ENCODE results near the gene CANT1.

Gene CANT1

GRCh38 chr17:79045001-79045729 lies 35.6 kb upstream of the CANT1 start:
- TF ChIP-seq FOXP2 (optimal IDR thresholded peaks at IDR 0.05; ENCODE audit: borderline replicate concordance, extremely low read depth, extremely low read length, insufficient read depth): no peak
- TF ChIP-seq TAF1 (IDR thresholded peaks at IDR 0.05; ENCODE audit: borderline replicate concordance, insufficient read depth, low read length): no peak
- no peak for TF ChIP-seq POLR2AphosphoS5 (IDR thresholded peaks at IDR 0.05; ENCODE audit: low read depth, low read length)
- TF ChIP-seq, protein P1, sequence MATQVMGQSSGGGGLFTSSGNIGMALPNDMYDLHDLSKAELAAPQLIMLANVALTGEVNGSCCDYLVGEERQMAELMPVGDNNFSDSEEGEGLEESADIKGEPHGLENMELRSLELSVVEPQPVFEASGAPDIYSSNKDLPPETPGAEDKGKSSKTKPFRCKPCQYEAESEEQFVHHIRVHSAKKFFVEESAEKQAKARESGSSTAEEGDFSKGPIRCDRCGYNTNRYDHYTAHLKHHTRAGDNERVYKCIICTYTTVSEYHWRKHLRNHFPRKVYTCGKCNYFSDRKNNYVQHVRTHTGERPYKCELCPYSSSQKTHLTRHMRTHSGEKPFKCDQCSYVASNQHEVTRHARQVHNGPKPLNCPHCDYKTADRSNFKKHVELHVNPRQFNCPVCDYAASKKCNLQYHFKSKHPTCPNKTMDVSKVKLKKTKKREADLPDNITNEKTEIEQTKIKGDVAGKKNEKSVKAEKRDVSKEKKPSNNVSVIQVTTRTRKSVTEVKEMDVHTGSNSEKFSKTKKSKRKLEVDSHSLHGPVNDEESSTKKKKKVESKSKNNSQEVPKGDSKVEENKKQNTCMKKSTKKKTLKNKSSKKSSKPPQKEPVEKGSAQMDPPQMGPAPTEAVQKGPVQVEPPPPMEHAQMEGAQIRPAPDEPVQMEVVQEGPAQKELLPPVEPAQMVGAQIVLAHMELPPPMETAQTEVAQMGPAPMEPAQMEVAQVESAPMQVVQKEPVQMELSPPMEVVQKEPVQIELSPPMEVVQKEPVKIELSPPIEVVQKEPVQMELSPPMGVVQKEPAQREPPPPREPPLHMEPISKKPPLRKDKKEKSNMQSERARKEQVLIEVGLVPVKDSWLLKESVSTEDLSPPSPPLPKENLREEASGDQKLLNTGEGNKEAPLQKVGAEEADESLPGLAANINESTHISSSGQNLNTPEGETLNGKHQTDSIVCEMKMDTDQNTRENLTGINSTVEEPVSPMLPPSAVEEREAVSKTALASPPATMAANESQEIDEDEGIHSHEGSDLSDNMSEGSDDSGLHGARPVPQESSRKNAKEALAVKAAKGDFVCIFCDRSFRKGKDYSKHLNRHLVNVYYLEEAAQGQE (IDR thresholded peaks at IDR 0.05; ENCODE audit: insufficient read depth in 1 of 2, low read depth in 2 of 2, low read length in 2 of 2): no peak
- TF ChIP-seq SIN3A (IDR thresholded peaks at IDR 0.05; ENCODE audit: borderline replicate concordance, insufficient read depth, low read length): no peak

GRCh38 chr17:79044462-79044861 lies 34.9 kb upstream of the CANT1 start:
- TF ChIP-seq TAF1 (IDR thresholded peaks at IDR 0.05; ENCODE audit: borderline replicate concordance, insufficient read depth, low read length) (no peak), SIN3A (IDR thresholded peaks at IDR 0.05; ENCODE audit: borderline replicate concordance, insufficient read depth, low read length) (no peak), POLR2AphosphoS5 (IDR thresholded peaks at IDR 0.05; ENCODE audit: low read depth, low read length) (no peak), FOXP2 (optimal IDR thresholded peaks at IDR 0.05; ENCODE audit: borderline replicate concordance, extremely low read depth, extremely low read length, insufficient read depth) (no peak)
- TF ChIP-seq, protein P1 (IDR thresholded peaks at IDR 0.05; ENCODE audit: insufficient read depth in 1 of 2, low read depth in 2 of 2, low read length in 2 of 2): no peak

- TF ChIP-seq, protein P1 (IDR thresholded peaks at IDR 0.05; ENCODE audit: insufficient read depth in 1 of 2, low read depth in 2 of 2, low read length in 2 of 2): no peak
- TF ChIP-seq SIN3A (IDR thresholded peaks at IDR 0.05; ENCODE audit: borderline replicate concordance, insufficient read depth, low read length) (no peak), POLR2AphosphoS5 (IDR thresholded peaks at IDR 0.05; ENCODE audit: low read depth, low read length) (no peak), FOXP2 (optimal IDR thresholded peaks at IDR 0.05; ENCODE audit: borderline replicate concordance, extremely low read depth, extremely low read length, insufficient read depth) (no peak), TAF1 (IDR thresholded peaks at IDR 0.05; ENCODE audit: borderline replicate concordance, insufficient read depth, low read length) (no peak)
Measured at GRCh38 chr17:79043931-79044320, 34.4 kb upstream of the CANT1 start.

DNA sequence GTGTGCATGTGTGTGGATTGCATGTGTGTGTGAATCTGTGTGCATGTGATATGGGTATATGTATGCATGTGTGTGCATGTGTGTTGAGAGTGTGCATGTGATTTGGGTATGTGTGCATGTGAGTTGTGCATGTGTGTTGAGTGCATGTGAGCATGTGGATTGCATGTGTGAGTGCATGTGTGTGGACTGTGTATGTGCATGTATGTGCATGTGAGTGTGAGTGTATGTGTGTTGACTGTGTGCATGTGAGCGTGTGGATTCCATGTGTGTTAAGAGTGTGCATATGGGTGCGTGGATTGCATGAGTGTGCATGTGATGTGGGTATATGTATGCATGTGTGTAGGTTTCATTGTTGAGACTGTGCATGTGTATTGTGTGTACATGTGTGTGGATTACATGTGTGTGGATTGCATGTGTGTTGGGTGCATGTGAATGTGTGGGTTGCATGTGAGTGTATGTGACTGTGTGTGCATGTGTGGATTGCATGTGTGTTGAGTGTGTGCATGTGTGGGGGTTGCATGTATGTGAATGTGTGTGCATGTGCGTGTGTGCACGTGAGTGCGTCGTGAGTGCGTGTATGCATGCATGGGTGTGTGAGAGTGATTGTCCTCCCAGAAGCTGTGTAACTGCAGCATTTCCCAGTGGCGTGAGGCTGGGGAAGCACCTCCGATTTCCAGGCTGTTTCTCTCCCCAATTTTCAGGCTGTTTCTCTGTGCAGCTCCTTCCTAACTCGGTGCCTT lies 33.8 kb upstream of the CANT1 start:
- TF ChIP-seq, protein P1 (IDR thresholded peaks at IDR 0.05; ENCODE audit: insufficient read depth in 1 of 2, low read depth in 2 of 2, low read length in 2 of 2): no peak
- TF ChIP-seq TAF1 (IDR thresholded peaks at IDR 0.05; ENCODE audit: borderline replicate concordance, insufficient read depth, low read length): no peak
- TF ChIP-seq SIN3A (IDR thresholded peaks at IDR 0.05; ENCODE audit: borderline replicate concordance, insufficient read depth, low read length): no peak
